HK-2 (cell line): ENCODE results near the gene TPRG1.

ENCODE experiments used
- DNase-seq: peaks from one replicate; pipeline ENCODE4 v3.0.0-alpha.2; 2018; ENCODE audit not compliant: unreplicated experiment

Gene TPRG1

DNA sequence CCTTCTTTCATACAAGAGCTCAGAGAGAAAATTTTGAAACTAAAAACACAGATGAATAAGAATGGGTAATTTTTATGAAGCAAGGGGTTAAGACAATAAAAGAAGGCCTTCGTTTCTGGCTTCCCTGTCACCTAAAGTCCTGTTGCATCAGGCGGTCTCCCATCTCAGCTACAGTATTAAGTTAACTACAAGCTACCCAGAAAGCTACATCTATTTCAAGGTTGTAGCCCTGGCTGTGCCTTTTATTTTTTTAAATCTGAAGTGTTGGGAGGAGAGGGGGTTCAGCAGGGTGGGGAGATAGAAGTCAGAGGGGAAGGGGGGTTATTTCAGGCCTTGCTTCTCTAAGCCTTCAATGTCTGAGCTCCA, 183.3 kb downstream of the TPRG1 start:
- no peak for DNase-seq

DNA sequence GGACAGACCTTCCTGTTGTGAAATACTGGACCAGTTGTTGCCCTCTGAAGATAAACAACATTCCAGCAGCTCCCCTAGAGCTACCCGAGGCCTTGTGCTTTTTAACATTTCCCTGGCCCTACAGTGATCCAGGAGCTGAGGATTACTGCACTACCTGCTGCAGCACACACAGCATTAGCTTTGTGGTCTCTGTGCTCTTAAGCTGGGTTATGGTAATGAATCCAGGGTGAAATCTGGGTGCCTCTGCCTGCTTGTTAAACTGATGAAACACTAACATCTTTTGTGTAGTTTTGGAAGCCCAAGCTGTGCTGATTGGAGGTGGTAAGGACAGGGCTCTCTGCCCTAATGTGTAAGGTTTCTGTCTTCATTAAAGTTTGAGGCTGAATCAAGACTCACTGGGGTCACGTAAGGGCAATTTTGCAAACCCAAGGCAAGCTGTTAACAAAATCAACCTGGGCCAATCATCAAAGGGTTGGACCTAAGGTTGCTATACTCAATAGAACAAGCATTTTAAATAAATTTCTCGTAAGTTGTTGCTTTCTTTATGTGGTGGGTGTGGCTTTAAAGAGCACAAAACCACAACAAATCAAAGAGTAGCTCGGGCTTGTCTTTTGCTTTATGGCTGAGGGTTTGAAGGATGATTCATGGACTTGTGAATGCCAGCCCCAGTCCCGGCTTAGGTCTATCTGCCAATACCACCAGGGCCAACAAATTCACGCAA, 183.9 kb downstream of the TPRG1 start:
- peak; percentile 31 for DNase-seq

DNA sequence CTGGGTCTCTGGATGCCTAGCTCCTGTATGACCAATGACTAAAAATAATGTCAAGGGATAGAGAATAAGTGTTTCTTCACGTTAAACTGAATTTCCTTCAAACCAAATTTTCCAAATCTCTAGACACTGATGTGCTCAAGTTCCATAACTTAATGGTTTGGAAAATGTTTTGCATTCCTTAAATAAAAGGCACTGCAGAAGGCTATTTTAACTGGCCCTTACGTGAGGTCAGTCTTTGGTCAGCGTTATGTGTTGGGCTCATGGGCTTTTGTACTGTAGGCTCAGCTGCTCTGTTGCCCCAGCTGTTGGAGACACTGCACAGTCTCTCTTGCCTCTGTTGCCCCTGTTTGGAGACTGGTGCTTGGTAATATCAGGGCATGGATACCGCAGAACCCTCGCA, 188.5 kb downstream of the TPRG1 start:
- DNase-seq, result no peak

DNA sequence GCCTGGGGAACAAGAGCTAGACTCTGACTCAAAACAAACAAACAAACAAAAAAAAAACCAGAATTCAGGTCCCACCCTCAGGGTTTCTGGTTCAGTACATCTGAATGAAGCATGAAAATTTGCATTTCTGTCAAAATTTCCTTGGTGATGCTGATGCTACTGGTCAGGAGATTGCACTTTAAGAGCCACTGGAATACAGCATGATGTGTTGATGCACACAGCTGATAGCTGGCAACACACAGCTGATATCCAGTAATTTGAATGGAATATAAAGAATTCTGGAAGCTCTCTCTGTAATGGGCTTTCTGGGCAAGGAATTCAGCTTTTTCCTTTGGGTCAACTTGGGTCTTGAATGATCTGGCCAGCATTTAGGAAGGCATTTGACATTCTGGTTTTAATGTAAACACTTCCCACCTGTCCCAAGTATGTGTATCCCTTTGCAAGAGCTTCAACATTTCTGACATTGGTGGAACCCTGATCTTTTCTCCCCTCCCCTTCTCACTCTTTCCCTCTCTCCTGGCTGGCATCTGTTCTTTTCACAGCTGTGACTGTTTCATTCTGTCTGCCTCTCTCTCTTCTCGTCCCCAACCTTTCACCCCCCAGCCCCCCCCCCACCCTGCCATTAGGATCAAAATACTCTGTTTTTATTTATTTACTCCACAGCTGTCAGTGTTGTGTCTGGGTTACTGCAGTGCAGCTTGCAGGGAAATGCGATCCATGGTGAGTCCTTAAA, 189.5 kb downstream of the TPRG1 start:
- DNase-seq, result no peak

DNA sequence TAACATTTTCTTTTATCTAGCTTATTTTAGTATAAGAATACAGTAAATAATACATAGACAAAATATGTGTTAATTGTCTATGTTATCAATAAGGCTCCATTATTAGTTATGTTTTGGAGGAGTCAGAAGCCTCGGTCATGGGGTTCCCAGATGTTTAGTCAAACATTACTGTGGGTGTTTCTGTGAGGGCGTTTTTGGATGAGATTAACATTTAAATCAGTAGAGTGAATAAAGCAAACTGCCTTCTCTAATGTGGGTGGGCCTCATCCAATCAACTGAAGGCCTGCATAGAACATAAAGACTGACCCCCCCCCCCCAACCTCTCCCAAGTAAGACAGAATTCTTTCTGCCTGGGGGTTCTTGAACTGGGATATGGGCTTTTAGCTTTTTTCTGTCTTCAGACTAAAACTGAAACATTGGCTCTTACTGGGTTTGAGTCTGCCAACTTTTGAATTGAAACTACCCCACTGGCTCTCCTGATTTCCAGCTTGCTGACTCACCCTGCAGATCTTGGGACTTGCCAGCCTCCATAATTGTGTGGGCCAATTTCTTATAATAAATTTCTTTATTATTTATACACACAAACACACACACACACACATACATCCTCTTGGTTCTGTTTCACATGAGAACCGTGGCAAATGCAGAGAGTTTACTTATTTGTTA, 192.0 kb downstream of the TPRG1 start:
- DNase-seq, result no peak

DNA sequence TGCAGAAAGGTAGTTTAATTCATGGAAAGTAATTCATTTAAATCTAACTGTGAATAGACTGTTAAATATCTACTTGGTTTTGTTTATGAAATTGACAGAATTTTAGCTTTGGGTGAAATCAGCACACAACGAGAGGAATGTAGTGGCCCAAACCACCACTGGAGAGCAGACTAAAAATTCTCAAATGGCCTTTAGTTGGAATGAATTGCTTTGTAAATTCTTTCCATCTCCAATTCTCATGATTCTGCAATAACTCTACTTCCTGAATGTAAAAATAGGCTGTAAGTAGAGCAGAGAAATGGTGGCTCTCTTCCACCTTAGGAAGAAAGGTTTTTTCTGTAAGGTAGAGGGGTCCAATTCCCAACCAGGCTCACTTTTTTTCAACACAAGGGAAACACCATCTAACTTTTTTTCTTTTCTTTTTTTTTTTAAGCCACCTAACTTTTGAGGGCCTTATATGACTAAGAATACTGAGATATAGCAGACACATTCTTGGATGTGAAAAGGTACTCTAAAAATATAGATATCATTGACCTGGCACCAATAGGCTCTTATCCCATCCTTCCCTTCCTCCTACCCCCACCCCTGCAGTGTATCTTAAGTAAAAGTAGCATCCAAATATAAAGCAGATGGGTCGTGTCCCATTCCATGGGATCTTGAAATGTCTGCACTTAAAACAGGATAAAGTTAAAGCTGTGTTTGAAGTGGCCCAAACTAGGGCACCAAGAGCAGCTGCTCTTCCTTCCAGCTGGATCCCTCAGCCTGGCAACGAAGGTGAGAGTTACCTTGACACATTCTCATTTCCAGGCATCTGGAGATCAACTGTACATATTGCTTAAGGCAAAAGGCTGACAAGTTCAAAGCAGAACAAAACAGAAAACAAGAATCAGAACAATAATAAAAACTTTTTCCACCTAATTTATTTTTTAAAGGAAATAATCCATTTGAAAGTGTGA, 194.1 kb downstream of the TPRG1 start:
- no peak for DNase-seq

DNA sequence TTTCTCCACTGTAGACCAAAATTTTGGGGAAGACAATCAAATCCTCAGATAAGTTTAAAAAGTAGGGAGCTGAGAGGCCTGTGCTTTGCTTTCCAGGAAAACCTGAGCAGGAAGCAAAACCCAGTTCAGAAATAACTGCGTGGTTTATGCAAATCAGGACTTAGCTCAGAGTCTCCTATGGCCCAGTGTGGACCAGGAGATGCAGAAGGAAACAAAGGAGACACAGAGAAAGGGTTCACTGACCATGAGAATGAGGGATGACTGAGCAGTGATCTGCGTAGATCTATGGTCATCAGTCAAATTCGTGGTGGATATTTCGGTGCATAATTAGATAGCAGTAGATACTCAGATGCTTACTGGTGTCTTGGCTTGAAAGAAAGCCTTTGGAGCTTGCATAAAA, 196.6 kb downstream of the TPRG1 start:
- DNase-seq, result no peak

DNA sequence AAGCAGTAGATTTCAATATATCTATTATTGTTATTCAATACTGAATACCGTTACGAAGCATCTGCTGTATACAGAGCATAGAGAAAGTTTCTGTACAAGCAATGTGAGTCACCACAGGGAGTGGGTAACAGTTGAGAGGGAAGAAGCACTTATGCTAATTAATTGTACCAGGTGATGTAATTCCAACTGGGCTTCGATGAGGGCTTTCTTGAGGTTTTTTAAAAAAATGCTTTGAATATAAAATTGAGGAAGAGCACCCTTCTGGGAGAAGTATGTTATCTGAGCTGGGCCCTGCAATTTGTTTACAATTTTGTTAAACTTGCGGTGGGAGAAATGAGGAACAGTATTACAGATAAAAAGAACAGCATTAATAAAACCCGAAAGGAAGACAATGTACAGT, 197.9 kb downstream of the TPRG1 start:
- no peak for DNase-seq

DNA sequence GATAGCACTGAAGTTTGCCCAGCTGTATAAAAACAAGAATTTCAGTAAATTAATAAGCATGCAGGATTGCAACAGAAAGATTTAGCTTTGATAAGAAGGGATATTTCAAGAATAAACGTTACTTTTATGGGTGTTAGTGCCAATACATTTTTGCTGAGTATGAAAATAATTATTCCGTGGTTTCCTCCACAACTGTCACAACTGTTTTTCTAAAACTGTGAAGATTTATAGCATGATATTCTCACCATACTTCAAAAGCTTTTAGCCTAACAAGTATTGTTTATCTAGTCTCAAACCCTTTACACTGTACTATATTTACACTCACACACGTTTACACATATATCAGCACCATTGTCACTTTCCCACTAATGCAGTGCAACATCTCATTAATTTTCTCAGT, 200.5 kb downstream of the TPRG1 start:
- no peak for DNase-seq
